Posterior cingulate gyrus (tissue), 11 donors: Measurements from ENCODE around the gene ASIC4.

Source experiments
- DNase-seq, 10 donors: peaks; one replicate each; pipeline versions ENCODE4 v3.0.0 to v3.0.0-alpha.2; 2020 to 2021; ENCODE audit warnings: mixed read lengths in 3 of 10
- intact Hi-C: fragments of 100-400 bp; cut with DNase I; formaldehyde crosslinking; loops from one replicate; pipeline ENCODE4 v1.15.1; 2023

Gene ASIC4

DNA sequence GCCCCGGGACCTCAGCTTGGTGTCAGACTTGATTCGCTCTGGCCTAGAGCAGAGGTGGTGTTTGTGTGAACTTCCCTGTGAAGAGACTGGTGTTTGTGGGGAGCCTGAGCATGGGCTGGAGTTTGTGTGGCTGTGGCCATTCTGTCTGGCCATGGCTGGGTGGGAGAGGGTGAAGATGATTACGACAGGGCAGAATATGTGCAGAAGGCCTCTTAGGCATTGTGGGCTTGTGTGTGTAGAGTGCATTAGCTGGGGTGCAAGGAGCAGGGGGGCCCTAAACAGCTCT lies 46.6 kb downstream of the ASIC4 start:
- no peak for DNase-seq
- intact Hi-C loops = no loop called here

- DNase-seq = peak in 3 of 10 donors; percentile 41 to 58 (median 55)
- intact Hi-C loops = no loop called here
Measured at GRCh38 chr2:219561179-219562048, 47.1 kb downstream of the ASIC4 start.

GRCh38 chr2:219562049-219563020 lies 48.1 kb downstream of the ASIC4 start:
- intact Hi-C loops = no loop called here
- peak in 3 of 10 donors; percentile 10 to 80 (median 76) for DNase-seq

- DNase-seq = peak in 2 of 10 donors; percentile 36 to 81
- intact Hi-C loops = no loop called here
Measured at GRCh38 chr2:219563271-219563928, 49.1 kb downstream of the ASIC4 start.

DNA sequence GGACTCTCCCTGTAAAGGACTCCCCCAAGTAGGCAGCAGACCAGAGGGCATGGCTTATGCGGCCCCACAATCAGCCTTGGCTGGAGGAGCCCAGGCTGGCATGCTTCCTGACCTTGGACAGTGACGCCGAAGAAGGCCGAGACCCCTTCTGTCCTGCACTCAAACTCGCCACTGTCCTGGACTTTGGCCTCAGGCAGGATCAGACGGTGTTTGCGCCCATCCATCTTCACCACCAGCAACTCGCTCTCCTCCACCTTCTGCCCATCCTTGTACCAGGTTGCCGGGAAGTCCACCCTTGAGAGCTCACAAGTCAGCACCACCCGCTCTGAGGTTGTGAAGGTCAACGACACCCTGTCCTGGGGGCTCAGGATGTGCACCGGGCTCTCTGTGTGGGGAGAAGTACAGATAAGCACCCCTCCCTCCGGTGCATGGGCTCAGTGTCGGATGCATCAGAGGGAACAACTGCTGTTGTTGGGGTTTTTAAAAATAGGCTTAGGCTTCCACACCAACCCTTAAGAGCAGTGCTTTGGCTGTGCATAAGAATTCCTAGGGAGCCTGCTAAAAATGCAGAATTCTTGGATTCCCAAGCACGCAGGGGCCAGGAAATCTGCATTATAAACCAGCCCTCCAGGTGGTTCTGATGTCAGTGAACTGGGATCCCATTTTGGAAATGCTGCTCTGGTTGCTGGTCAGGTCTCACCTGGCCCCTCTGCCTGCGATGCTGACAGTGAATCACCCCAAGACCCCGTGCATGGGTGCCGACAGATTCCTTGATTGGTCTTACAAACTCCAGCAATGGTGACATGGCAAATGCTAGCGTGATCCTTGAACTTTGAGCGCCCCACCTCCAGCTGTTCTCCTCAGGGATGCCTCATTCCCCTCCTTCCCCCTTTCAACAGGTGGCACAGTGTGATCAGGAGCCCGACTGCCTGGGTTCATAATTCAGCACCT lies 51.1 kb downstream of the ASIC4 start:
- peak in 3 of 10 donors; percentile 13 to 72 (median 64) for DNase-seq

DNA sequence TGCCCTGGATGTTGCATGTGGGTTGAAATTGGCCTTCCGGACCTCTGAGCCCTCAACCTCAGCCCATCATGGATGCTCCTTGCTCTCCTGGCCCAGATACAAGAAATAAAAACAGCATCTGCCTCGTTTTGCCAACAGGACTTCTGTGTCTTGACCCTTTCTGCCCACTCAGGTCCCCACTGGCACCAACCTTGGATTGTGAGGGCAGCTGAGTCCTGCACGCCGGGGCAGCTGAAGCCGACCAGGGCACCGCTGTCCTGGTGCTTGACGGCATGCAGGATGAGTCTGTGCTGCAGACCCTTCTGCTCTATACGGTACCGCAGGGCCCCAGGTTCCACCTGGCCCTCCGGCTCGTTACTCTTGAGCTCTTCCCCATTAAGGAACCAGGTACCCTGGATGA lies 52.4 kb downstream of the ASIC4 start:
- intact Hi-C loops = no loop called here
- DNase-seq = peak in 4 of 10 donors; percentile 5 to 74 (median 42)

More for the DNA sequence above, 51.1 kb downstream of the ASIC4 start:
- intact Hi-C loops = no loop called here

- peak in 3 of 10 donors; percentile 7 to 66 (median 66) for DNase-seq
- intact Hi-C loops = no loop called here
Measured at GRCh38 chr2:219567131-219567530, 52.8 kb downstream of the ASIC4 start.

DNA sequence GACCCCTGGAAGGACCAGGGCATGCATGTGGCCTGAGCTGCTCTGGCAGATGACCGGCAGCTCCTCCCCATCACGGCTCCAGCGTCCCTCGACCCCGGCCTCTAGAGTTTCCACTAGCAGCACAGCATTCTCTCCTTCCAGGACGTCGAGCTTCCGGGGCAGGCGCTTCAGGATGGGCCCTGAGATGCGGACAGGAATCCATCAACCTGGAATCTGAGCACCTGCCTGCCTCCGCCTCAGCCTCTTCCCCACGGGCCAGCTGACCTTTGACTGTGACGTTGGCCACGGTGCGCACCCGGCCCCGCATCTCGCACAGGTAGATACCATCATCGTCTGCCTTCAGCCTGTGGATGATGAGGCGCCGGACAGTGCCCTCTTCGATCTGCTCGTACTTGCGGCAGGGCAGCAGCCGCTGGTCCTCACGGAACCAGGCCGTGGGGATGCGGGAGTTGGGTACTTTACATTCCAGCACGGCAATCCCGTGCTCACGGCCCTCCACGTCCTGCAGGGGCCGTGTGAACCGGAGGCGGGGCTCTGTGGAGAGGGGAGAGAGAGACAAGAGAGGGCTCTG lies 53.6 kb downstream of the ASIC4 start:
- peak in 3 of 10 donors; percentile 2 to 83 (median 67) for DNase-seq
- intact Hi-C loops = no loop called here

GRCh38 chr2:219569041-219569440 lies 54.8 kb downstream of the ASIC4 start:
- DNase-seq = peak in 3 of 10 donors; percentile 9 to 48 (median 22)
- intact Hi-C loops = no loop called here

DNA sequence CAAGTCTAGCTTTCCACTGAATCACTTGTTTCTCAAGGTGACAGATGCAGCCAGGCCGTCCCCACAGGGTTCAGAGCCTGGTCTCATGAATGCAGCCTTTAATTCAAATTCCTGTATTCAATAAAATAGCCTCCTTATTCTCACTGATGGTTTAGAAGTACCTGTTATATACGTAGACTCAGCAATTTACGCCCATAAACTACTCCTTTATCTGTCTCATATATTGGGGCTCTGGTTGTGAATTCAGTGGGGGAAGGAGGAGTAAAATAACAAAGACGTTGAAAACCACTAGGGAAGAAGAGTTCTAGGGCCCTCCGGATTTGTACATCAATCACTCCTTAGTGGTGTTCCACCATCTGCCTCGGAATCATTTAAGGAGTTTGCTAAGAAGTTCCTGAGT lies 55.4 kb downstream of the ASIC4 start:
- intact Hi-C loops = no loop called here
- peak in 2 of 10 donors; percentile 9 to 16 for DNase-seq

DNA sequence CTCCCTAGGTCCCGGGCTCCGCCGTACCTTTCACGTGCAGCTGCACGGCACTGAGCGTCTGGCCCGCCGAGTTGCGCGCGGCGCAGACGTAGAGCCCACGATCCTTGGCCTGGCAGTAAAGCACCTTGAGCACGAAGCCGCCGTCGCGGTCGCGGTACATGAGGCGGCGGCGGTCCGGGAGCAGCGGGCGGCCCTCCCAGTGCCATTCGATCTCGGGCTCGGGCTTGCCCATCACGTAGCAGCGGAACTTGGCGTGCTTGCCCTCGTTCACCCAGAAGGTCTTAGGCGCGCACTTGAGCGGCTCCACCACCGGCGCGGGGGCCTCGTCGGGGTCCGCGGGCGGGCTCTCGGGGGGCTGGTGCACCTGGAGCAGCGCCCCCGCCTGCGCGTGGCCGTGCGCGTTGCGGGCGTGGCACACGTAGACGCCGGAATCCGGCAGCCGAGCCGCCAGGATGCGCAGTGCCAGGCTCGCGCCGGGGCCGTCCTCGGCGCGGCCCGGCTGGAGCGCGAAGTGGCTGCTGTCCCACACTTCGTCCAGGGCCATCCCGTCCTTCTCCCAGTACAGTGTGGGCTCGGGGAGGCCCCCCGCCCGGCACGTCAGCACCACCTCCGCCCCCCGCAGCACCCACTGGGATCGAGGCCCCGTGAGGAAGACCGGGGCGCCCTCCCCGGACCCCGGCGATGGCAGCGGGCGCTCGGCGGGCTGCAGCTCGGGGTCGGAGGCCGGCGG lies 56.1 kb downstream of the ASIC4 start:
- intact Hi-C loops = no loop called here
- DNase-seq = peak in 4 of 10 donors; percentile 16 to 88 (median 57)

- DNase-seq = peak in 3 of 10 donors; percentile 11 to 81 (median 65)
- intact Hi-C loops = no loop called here
Measured at GRCh38 chr2:219570924-219571310, 56.6 kb downstream of the ASIC4 start.

DNA sequence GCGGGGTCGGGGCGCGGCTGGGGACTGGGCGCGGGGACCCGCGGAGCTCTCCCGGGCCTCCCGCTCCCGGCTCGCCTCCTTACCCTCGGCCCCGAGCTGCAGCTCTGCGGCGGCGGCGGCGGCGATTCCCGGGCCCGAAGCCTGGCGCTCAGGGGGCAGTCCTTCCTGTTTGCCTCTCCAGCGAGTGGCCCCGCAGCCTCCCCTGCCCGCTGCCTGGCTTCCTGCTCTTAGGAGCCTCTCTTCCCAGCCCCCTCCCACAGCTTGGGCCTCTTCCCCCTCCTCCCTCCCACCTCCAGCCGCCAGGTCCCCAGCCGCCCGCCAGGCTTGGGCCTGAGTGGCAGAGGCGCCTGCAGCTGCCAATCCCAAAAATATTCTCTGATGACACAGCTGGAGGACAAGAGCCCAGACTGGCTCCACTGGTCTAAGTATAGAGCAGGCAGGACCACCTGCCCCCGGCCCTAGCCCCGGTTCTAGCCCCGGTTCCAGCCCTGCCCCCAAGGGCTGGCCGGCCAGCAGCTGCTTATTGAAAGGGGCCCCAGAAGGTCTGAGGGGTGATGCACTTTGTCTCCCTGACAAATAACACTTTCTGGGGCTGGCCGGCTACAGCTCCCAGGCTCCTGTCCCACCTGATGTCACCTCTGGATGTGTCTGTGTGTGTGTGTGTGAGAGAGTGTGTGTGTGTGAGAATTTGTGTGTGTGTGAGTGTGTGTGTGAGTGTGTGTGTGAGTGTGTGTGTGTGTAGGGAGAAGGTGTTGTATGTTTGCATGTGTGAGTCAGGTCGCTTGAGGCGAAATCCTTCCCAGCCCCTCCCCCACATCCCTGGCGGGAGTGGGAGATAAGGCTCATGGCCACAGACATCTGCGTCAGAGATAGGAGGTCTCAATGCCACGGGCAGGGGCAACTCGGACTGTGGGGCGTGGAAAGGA lies 57.3 kb downstream of the ASIC4 start, which contains the start of gene OBSL1:
OBSL1 (minus strand) TSS at position 229 of the 926 bp plus-strand sequence. CDS start 307 bp downstream, outside the sequence.
- intact Hi-C loops = no loop called here

DNA sequence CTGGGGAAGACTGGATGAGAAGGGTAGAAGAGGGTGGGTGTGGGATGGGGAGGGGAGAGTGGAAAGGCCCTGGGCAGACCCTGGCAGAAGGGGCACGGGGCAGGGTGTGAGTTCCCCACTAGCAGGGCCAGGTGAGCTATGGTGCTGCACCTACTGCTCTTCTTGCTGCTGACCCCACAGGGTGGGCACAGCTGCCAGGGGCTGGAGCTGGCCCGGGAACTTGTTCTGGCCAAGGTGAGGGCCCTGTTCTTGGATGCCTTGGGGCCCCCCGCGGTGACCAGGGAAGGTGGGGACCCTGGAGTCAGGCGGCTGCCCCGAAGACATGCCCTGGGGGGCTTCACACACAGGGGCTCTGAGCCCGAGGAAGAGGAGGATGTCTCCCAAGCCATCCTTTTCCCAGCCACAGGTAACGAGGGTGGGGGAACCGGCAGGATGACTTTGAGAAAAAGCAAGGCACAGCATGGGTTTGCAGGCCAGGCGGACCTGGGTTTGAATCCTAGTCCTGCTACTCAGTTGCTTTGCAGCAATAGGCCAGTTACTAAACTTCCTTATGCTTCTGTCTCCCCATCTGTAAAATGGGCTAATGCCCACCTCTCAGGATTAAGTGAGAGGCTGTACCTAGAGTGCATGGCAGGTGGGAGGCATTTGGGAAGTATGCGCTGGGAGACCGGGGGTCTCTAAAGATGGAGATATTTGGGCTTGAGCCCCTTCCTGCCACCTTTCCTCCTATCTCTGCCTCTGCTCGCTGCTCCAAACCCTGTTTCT lies 58.1 kb downstream of the ASIC4 start, which contains the start of gene INHA:
INHA (plus strand) TSS at position 74 of the 765 bp plus-strand sequence; CDS start at position 139, 65 bp downstream.
- intact Hi-C loops = no loop called here
- DNase-seq = peak in 3 of 10 donors; percentile 3 to 75 (median 59)

More for the DNA sequence above, 57.3 kb downstream of the ASIC4 start, which contains the start of gene OBSL1:
- peak; percentile 20 to 94 (median 68) for DNase-seq

DNA sequence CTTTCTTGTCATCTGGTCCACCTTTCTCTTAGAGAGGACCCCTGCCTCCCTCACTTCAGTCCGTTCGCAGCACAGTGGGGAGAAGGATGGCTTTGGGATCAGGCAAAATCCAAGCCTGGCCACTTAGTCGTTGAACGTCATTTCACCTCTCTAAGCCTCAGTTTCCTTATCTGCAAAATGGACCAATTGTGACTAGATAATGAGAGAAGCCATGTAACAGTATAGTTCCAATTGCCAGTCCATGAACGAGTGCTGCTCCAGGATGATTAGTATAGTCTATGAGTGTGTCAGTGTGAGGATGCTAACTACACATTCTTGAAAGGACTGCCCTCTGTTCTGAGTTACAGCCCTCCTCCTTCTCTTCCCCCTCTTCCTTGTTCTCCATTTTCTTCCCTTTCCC lies 58.9 kb downstream of the ASIC4 start:
- intact Hi-C loops = no loop called here
- peak in 3 of 10 donors; percentile 0 to 26 (median 12) for DNase-seq
